Measurements from ENCODE around the gene MAGI2. TPM values are rescaled to one million over a fixed set of nuclear protein-coding genes. Genes with fewer than 3 reads are reported as not detected.

Gene MAGI2
- total and polyA plus RNA-seq, 2 of the 13 experiments (the other 11 are each of a cell fraction or from before 2014, with no cell fraction given) = 1.5 to 3.8 TPM

GRCh38 chr7:79093421-79093820, 360.0 kb downstream of the MAGI2 start (continued):
- TF ChIP-seq ZNF607 (CRISPR knock-in tag; IDR thresholded peaks at IDR 0.05; ENCODE audit: borderline replicate concordance) = no peak

DNA sequence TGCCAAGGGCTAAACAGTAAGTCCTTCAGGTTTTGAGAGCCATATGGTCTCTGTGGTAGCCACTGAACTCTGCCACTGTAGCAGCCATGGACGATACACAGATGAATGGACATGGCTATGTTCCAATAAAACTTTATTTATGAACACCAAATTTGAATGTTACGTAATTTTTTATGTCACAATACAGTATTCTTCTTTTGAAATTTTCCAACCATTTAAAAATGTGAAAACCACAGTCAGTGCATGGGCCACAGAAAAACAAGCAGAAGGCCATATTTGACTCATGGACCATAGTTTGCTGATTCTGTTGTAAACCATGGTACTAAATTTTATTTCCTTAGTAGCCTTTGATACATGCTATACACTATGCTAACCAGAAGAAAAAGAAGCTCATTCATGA, 361.8 kb downstream of the MAGI2 start:
- DNase-seq (ENCODE audit: low spot score) (no peak), ATAC-seq (no peak), FAIRE-seq (no peak)
- H3K9ac ChIP-seq (ENCODE audit: insufficient read depth, low read depth, low read length) = no peak overlapping the region
- intact Hi-C loops (cut with micrococcal nuclease; ENCODE audit: unreplicated experiment) (no loop called here), in situ Hi-C loops (cut with HindIII; ENCODE audit: extremely low pct_ligation_motif_present, low pct_unique_long_range_greater_than_20kb) (no loop called here)
- POLR2A ChIA-PET = no interaction called here
- H3K36me3 ChIP-seq (replicated peaks in 1 of 2; ENCODE audit: control insufficient read depth in 1 of 2, insufficient read depth in 2 of 2, low read length in 2 of 2) = no peaks in the 10 kb centered on the region
- H2AFZ ChIP-seq (ENCODE audit: low read length) = no peak overlapping the region
- BruUV-seq (replicated peaks) = no TSS peak
- H3K9me3 ChIP-seq (ENCODE audit: low read length) = no peaks in the 10 kb centered on the region
- 51% methylated on average over 2 of the region's 2 CpGs for WGBS (ENCODE audit: low lambda C conversion rate)
- H3K4me2 ChIP-seq (ENCODE audit: low read depth, low read length) = no peak overlapping the region
- TF ChIP-seq ZMYM2 (CRISPR knock-in tag; IDR thresholded peaks at IDR 0.05) (no peak), ADNP (CRISPR knock-in tag; IDR thresholded peaks at IDR 0.05) (no peak), RXRB (CRISPR knock-in tag; IDR thresholded peaks at IDR 0.05; ENCODE audit: borderline replicate concordance) (no peak), ZSCAN20 (CRISPR knock-in tag; IDR thresholded peaks at IDR 0.05; ENCODE audit: borderline replicate concordance) (no peak), SKI (IDR thresholded peaks at IDR 0.05; ENCODE audit: partially characterized antibody) (no peak), JUN (CRISPR knock-in tag; IDR thresholded peaks at IDR 0.05) (no peak), MYNN (CRISPR knock-in tag; IDR thresholded peaks at IDR 0.05; ENCODE audit: low read depth) (no peak), ZFP41 (CRISPR knock-in tag; IDR thresholded peaks at IDR 0.05; ENCODE audit: borderline replicate concordance) (no peak), ZBTB44 (CRISPR knock-in tag; IDR thresholded peaks at IDR 0.05) (no peak), ZNF558 (CRISPR knock-in tag; IDR thresholded peaks at IDR 0.05; ENCODE audit: borderline replicate concordance) (no peak), HES4 (CRISPR knock-in tag; IDR thresholded peaks at IDR 0.05; ENCODE audit: borderline replicate concordance) (no peak), ZBTB3 (CRISPR knock-in tag; IDR thresholded peaks at IDR 0.05; ENCODE audit: borderline replicate concordance, low read depth) (no peak)
- TF ChIP-seq, protein P1, sequence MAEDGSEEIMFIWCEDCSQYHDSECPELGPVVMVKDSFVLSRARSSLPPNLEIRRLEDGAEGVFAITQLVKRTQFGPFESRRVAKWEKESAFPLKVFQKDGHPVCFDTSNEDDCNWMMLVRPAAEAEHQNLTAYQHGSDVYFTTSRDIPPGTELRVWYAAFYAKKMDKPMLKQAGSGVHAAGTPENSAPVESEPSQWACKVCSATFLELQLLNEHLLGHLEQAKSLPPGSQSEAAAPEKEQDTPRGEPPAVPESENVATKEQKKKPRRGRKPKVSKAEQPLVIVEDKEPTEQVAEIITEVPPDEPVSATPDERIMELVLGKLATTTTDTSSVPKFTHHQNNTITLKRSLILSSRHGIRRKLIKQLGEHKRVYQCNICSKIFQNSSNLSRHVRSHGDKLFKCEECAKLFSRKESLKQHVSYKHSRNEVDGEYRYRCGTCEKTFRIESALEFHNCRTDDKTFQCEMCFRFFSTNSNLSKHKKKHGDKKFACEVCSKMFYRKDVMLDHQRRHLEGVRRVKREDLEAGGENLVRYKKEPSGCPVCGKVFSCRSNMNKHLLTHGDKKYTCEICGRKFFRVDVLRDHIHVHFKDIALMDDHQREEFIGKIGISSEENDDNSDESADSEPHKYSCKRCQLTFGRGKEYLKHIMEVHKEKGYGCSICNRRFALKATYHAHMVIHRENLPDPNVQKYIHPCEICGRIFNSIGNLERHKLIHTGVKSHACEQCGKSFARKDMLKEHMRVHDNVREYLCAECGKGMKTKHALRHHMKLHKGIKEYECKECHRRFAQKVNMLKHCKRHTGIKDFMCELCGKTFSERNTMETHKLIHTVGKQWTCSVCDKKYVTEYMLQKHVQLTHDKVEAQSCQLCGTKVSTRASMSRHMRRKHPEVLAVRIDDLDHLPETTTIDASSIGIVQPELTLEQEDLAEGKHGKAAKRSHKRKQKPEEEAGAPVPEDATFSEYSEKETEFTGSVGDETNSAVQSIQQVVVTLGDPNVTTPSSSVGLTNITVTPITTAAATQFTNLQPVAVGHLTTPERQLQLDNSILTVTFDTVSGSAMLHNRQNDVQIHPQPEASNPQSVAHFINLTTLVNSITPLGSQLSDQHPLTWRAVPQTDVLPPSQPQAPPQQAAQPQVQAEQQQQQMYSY (CRISPR knock-in tag; IDR thresholded peaks at IDR 0.05) = no peak
- no peaks in the 10 kb centered on the region for H4K20me1 ChIP-seq (ENCODE audit: insufficient read depth, low read length)
- no peaks in the 10 kb centered on the region for H3K27me3 ChIP-seq (ENCODE audit: control insufficient read depth in 1 of 2, insufficient read depth in 2 of 2, low read length in 2 of 2)
- H3K4me1 ChIP-seq (ENCODE audit: insufficient read depth, low read length) = no peaks in the 10 kb centered on the region
- no peak overlapping the region for H3K4me3 ChIP-seq (replicated peaks in 1 of 3; ENCODE audit: insufficient read depth in 1 of 3, low read depth in 2 of 3, low read length in 3 of 3)
- CTCF ChIA-PET (ENCODE audit: low intra/inter-chr PET ratio, low total read pairs) = no interaction called here
- no peaks in the 10 kb centered on the region for H3K79me2 ChIP-seq (ENCODE audit: insufficient read depth, low read length)
- H3K27ac ChIP-seq (ENCODE audit: extremely low read length, insufficient read depth, low read length) = no peak overlapping the region
